GM06990 (cell line): ENCODE data around the gene GRID1.

Source experiments
- DNase-seq: peaks from one replicate; pipeline ENCODE4 v3.0.0-alpha.2; 2011; ENCODE audit not compliant: insufficient read length; ENCODE audit errors: extremely low read depth
- H3K27me3 ChIP-seq: replicated peaks from 2 replicates; pipeline ENCODE4 v1.6.0; 2011; ENCODE audit warnings: low read length; ENCODE audit not compliant: control insufficient read depth, insufficient read depth
- H3K36me3 ChIP-seq: 2 replicates; pipeline ENCODE4 v1.5.1; 2011; ENCODE audit warnings: low read length; ENCODE audit not compliant: control insufficient read depth, insufficient read depth
- H3K4me3 ChIP-seq: replicated peaks from 2 replicates; pipeline ENCODE4 v1.5.1; 2011; ENCODE audit warnings: low read depth, mild to moderate bottlenecking, control low read depth, low read length
- CTCF ChIP-seq: IDR thresholded peaks from 2 replicates; pipeline ENCODE4 v1.5.1; 2011; ENCODE audit warnings: low read length, control low read depth, mild to moderate bottlenecking, inconsistent platforms; ENCODE audit not compliant: insufficient read depth, poor library complexity, severe bottlenecking

GRID1 gene

GRCh38 chr10:86319676-86320075, 46.9 kb downstream of the GRID1 start:
- TF ChIP-seq CTCF = no peak
- DNase-seq = no peak
- H3K4me3 ChIP-seq = no peak overlapping the region
- no peaks in the 10 kb centered on the region for H3K36me3 ChIP-seq
- no peaks in the 10 kb centered on the region for H3K27me3 ChIP-seq

- H3K4me3 ChIP-seq = no peak overlapping the region
- no peaks in the 10 kb centered on the region for H3K36me3 ChIP-seq
- TF ChIP-seq CTCF = no peak
- no peaks in the 10 kb centered on the region for H3K27me3 ChIP-seq
- no peak for DNase-seq
Measured at GRCh38 chr10:86317949-86318725, 48.5 kb downstream of the GRID1 start.

- peaks cover 3% of the 10 kb centered on the region for H3K27me3 ChIP-seq
- H3K36me3 ChIP-seq = no peaks in the 10 kb centered on the region
- no peak for TF ChIP-seq CTCF
- H3K4me3 ChIP-seq = no peak overlapping the region
- no peak for DNase-seq
Measured at GRCh38 chr10:86316990-86317389, 49.6 kb downstream of the GRID1 start.

- DNase-seq = no peak
- no peak for TF ChIP-seq CTCF
- H3K36me3 ChIP-seq = no peaks in the 10 kb centered on the region
- no peak overlapping the region for H3K4me3 ChIP-seq
- H3K27me3 ChIP-seq = peaks cover 4% of the 10 kb centered on the region
Measured at GRCh38 chr10:86316274-86316835, 50.2 kb downstream of the GRID1 start.

- no peak for DNase-seq
- H3K4me3 ChIP-seq = no peak overlapping the region
- H3K27me3 ChIP-seq = peaks cover 4% of the 10 kb centered on the region
- no peak for TF ChIP-seq CTCF
- no peaks in the 10 kb centered on the region for H3K36me3 ChIP-seq
Measured at GRCh38 chr10:86315549-86315942, 51.0 kb downstream of the GRID1 start.
